ENCODE measurements around the gene DNAJB4. TPM values are rescaled to one million over a fixed set of nuclear protein-coding genes. Genes with fewer than 3 reads are reported as not detected.

Gene DNAJB4
- total RNA-seq, 1 experiment from 2014 or later: 26.0 TPM

- CTCF ChIA-PET: no interaction called here
- no peak for ATAC-seq
- no peak for DNase-seq (ENCODE audit: low read depth, low spot score)
- no peaks in the 10 kb centered on the region for H3K4me1 ChIP-seq (ENCODE audit: control insufficient read depth in 1 of 2, insufficient read depth in 2 of 2, low read length in 2 of 2)
- H3K4me2 ChIP-seq (ENCODE audit: low read length): no peak overlapping the region
- H2AFZ ChIP-seq (ENCODE audit: low read depth, low read length, poor library complexity, severe bottlenecking): no peak overlapping the region
- BruUV-seq (replicated peaks): no TSS peak
- H4K20me1 ChIP-seq (ENCODE audit: insufficient read depth): no peaks in the 10 kb centered on the region
- RAD21 ChIA-PET (ENCODE audit: low non-redundant PET in 1 of 2, low total read pairs in 2 of 2, uncharacterized antibody in 2 of 2, unreplicated experiment in 2 of 2): no interaction called here
- H3K9me3 ChIP-seq (ENCODE audit: control insufficient read depth in 1 of 2, insufficient read depth in 1 of 2, low read depth in 1 of 2, low read length in 2 of 2): no peaks in the 10 kb centered on the region
- no peak overlapping the region for H3K9ac ChIP-seq (ENCODE audit: low read length)
- TF ChIP-seq POLR2AphosphoS5 (IDR thresholded peaks at IDR 0.05; ENCODE audit: low read depth, low read length): no peak
- TF ChIP-seq SP1 (IDR thresholded peaks at IDR 0.05; ENCODE audit: low read depth): no peak
- TF ChIP-seq, protein P1, sequence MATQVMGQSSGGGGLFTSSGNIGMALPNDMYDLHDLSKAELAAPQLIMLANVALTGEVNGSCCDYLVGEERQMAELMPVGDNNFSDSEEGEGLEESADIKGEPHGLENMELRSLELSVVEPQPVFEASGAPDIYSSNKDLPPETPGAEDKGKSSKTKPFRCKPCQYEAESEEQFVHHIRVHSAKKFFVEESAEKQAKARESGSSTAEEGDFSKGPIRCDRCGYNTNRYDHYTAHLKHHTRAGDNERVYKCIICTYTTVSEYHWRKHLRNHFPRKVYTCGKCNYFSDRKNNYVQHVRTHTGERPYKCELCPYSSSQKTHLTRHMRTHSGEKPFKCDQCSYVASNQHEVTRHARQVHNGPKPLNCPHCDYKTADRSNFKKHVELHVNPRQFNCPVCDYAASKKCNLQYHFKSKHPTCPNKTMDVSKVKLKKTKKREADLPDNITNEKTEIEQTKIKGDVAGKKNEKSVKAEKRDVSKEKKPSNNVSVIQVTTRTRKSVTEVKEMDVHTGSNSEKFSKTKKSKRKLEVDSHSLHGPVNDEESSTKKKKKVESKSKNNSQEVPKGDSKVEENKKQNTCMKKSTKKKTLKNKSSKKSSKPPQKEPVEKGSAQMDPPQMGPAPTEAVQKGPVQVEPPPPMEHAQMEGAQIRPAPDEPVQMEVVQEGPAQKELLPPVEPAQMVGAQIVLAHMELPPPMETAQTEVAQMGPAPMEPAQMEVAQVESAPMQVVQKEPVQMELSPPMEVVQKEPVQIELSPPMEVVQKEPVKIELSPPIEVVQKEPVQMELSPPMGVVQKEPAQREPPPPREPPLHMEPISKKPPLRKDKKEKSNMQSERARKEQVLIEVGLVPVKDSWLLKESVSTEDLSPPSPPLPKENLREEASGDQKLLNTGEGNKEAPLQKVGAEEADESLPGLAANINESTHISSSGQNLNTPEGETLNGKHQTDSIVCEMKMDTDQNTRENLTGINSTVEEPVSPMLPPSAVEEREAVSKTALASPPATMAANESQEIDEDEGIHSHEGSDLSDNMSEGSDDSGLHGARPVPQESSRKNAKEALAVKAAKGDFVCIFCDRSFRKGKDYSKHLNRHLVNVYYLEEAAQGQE (IDR thresholded peaks at IDR 0.05; ENCODE audit: low read depth): no peak
- no peak for TF ChIP-seq EZH2phosphoT487 (IDR thresholded peaks at IDR 0.05; ENCODE audit: borderline replicate concordance)
- TF ChIP-seq CBX3 (IDR thresholded peaks at IDR 0.05; ENCODE audit: low read depth): no peak
- TF ChIP-seq ZNF274 (IDR thresholded peaks at IDR 0.05; ENCODE audit: low read depth, low read length): no peak
- no peak overlapping the region for H3K4me3 ChIP-seq (replicated peaks in 1 of 2; ENCODE audit: low read depth in 1 of 2, low read length in 2 of 2)
- POLR2A ChIA-PET: no interaction called here
- H3K36me3 ChIP-seq (ENCODE audit: control insufficient read depth in 1 of 2, insufficient read depth in 2 of 2, low read length in 2 of 2): no peaks in the 10 kb centered on the region
- H3K27me3 ChIP-seq (ENCODE audit: insufficient read depth, low read length): no peaks in the 10 kb centered on the region
- no peaks in the 10 kb centered on the region for H3K79me2 ChIP-seq (ENCODE audit: insufficient read depth, low read length)
- no peaks in the 10 kb centered on the region for H3K9me2 ChIP-seq (ENCODE audit: insufficient read depth)
- H3K27ac ChIP-seq (ENCODE audit: low read depth, low read length): no peak overlapping the region
- intact Hi-C loops (cut with micrococcal nuclease): no loop called here
Measured at GRCh38 chr1:78053498-78053897, 48.8 kb downstream of the DNAJB4 start.

GRCh38 chr1:78054559-78054958 lies 49.8 kb downstream of the DNAJB4 start:
- H3K4me3 ChIP-seq (replicated peaks in 1 of 2; ENCODE audit: low read depth in 1 of 2, low read length in 2 of 2): no peak overlapping the region
- no TSS peak for BruUV-seq (replicated peaks)
- ATAC-seq (no peak), DNase-seq (ENCODE audit: low read depth, low spot score) (no peak)
- no peaks in the 10 kb centered on the region for H3K4me1 ChIP-seq (ENCODE audit: control insufficient read depth in 1 of 2, insufficient read depth in 2 of 2, low read length in 2 of 2)
- TF ChIP-seq EZH2phosphoT487 (IDR thresholded peaks at IDR 0.05; ENCODE audit: borderline replicate concordance): no peak
- TF ChIP-seq RAD21 (IDR thresholded peaks at IDR 0.05; ENCODE audit: low read depth): no peak
- no peak for TF ChIP-seq ZFX (IDR thresholded peaks at IDR 0.05)
- TF ChIP-seq CEBPB (IDR thresholded peaks at IDR 0.05; ENCODE audit: low read depth): no peak
- TF ChIP-seq YY1 (IDR thresholded peaks at IDR 0.05; ENCODE audit: extremely low read depth, insufficient replicate concordance, low read depth, low read length): no peak
- no peak for TF ChIP-seq JUND (IDR thresholded peaks at IDR 0.05)
- no peak for TF ChIP-seq ATF3 (IDR thresholded peaks at IDR 0.05)
- H3K9me2 ChIP-seq (ENCODE audit: insufficient read depth): no peaks in the 10 kb centered on the region
- H3K9ac ChIP-seq (ENCODE audit: low read length): no peak overlapping the region
- H3K79me2 ChIP-seq (ENCODE audit: insufficient read depth, low read length): no peaks in the 10 kb centered on the region
- no peaks in the 10 kb centered on the region for H3K9me3 ChIP-seq (ENCODE audit: control insufficient read depth in 1 of 2, insufficient read depth in 1 of 2, low read depth in 1 of 2, low read length in 2 of 2)
- H3K4me2 ChIP-seq (ENCODE audit: low read length): no peak overlapping the region
- H4K20me1 ChIP-seq (ENCODE audit: insufficient read depth): no peaks in the 10 kb centered on the region
- peak overlapping the region; percentile 51 for H2AFZ ChIP-seq (ENCODE audit: low read depth, low read length, poor library complexity, severe bottlenecking)
- ChIA-PET RAD21 (ENCODE audit: low non-redundant PET in 1 of 2, low total read pairs in 2 of 2, uncharacterized antibody in 2 of 2, unreplicated experiment in 2 of 2) (no interaction called here), POLR2A (interaction anchor here (1.4 kb wide), 1 partner anchor 50 kb away, joined by 3 read pairs; the partner anchor contains the start of gene DNAJB4), CTCF (no interaction called here)
- no peaks in the 10 kb centered on the region for H3K36me3 ChIP-seq (ENCODE audit: control insufficient read depth in 1 of 2, insufficient read depth in 2 of 2, low read length in 2 of 2)
- intact Hi-C loops (cut with micrococcal nuclease): no loop called here
- H3K27ac ChIP-seq (ENCODE audit: low read depth, low read length): no peak overlapping the region
- H3K27me3 ChIP-seq (ENCODE audit: insufficient read depth, low read length): no peaks in the 10 kb centered on the region

Measured in HCT116 (cell line).